Activated CD8-positive, alpha-beta memory T cell treated with anti-CD3 and anti-CD28 coated beads, Interleukin-2, amount 50 U/mL, for 4 hours (primary cell): ENCODE measurements around the gene FBXO33.

Source experiments
- DNase-seq: peaks from one replicate; pipeline ENCODE4 v3.0.0-alpha.2; 2020

FBXO33 gene

GRCh38 chr14:39430762-39431415 is 1.3 kb downstream of the FBXO33 start:
- no peak for DNase-seq

DNA sequence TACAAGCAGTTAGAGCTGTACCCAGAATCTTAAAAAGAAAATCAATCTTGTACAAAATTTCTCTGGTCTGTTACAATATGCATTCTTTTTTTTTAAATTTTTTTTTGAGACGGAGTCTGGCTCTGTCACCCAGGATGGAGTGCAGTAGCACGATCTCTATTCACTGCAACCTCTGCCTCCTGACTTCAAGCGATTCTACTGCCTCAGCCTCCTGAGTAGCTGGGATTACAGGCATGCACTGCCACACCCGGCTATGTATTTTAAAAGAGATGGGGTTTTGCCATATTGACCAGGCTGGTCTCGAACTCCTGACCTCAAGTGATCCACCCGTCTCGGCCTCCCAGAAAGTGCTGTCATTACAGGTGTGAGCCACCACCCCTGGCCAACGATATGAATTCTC is 4.1 kb downstream of the FBXO33 start:
- DNase-seq, result no peak

- DNase-seq, result no peak
Observed at GRCh38 chr14:39426605-39427004, 5.6 kb downstream of the FBXO33 start.

GRCh38 chr14:39425947-39426346 is 6.3 kb downstream of the FBXO33 start:
- DNase-seq, result no peak

DNA sequence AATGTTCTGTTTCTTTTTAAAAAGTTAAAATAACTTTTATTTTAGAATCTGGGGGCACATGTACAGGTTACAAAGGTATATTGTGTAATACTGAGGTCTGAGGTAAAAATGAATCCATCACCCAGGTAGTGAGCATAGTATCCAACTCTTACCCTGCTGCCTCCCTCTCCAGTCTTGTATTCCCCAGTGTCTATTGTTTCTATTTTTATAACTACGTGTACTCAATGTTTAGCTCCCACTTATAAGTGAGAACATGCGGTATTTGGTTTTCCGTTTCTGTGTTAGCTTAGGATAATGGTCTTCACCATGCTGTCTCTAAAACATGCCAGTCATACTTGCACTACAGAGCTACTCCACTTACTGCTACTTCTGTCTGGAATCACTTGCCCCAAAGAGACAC is 8.4 kb downstream of the FBXO33 start:
- DNase-seq, result no peak

DNA sequence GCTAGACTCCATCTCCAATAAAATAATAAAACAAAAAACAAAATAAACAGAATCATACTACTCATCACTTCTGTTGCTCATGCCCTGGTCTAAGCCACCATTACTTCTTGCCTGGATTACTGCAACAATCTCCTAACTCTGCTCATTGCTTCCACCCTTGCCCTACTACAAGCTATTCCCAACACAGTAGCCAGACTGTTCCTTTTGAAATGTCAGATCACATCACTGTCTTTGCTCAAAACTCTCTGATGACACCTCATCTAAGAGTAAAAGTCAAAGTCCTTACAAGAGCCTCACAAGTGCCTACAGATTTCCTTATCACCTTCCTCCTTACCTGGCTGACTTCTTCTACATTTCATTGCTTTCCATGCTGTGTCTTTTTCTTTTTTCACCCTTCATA is 10.0 kb downstream of the FBXO33 start:
- no peak for DNase-seq

- DNase-seq, result no peak
Observed at GRCh38 chr14:39419272-39419671, 13.0 kb downstream of the FBXO33 start.

DNA sequence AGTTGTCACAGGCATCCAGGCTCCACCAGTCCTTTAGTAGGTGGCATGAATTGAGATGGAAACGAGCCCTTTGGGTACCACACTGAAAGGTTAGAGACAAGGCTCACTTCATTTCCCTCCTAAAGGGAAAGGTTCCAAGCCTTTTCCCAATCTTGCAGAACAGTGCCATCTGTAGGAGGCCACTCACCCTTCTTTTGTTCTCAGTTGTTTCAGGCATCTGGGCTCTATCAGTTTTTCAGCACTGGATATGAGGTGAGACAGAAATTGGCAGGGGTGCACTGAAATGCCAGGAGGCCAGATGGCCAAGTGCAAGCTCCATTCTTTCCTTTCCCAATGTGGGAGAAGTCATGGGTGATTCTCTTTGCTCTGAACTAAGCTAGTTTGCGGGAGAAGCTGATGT is 15.2 kb downstream of the FBXO33 start:
- DNase-seq, result no peak

- no peak for DNase-seq
Observed at GRCh38 chr14:39416072-39416471, 16.2 kb downstream of the FBXO33 start.

DNA sequence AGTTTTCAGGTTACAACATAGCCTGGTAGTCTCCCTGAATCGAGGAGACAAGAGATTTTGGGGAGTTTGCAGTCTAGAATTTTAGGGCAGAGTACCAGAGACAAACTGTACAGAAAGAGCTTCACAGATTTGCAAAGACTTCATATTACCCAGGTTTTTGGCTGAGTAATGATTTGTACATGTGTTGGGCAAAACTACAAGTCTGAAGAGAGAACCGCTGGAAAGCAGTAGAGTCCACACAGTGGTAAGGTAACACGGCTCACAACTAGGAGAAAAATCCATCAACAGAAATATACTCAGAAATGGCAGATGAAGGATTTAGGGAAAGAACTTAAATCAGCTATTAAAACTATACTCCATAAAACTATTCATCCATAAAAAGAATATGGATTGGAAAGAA is 25.7 kb downstream of the FBXO33 start:
- DNase-seq, result no peak

DNA sequence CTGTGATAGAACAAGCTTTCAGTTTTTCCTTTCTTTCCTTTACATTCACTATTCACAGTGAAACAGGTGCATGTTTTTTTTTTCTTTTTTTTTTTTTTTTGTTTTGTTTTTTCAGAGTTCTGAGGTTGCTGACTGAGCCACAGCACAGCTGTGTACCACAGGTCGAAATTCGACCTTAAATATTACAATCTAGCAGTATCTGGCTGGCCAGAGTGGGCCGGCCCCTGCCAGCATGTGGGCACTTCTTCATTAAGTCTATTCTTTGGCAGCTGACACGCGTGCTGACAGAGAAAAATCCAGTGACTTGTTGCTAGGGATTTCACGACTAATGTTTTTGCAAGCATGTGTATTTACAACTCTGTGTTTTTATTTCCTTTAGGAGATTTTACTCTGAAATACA is 33.9 kb downstream of the FBXO33 start:
- no peak for DNase-seq

DNA sequence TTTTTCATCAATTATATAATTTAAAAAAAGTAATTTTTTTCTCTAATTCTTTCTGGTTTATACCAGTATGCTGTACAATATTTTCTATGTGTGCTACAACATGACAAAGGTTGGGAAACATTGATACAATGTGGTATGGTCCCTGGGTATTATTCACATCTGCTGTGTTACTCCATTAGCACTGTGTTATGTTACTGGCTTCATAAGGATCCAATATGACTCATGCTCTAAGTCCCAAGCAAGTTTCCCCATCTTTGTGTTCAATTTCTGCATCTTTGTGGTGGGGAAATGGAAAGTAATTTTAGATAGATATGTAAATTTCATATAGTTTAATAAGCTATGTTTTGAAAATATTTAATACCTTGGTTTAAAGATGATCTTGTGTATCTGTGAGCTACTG is 35.8 kb downstream of the FBXO33 start:
- no peak for DNase-seq

GRCh38 chr14:39395555-39396254 is 36.5 kb downstream of the FBXO33 start:
- no peak for DNase-seq

DNA sequence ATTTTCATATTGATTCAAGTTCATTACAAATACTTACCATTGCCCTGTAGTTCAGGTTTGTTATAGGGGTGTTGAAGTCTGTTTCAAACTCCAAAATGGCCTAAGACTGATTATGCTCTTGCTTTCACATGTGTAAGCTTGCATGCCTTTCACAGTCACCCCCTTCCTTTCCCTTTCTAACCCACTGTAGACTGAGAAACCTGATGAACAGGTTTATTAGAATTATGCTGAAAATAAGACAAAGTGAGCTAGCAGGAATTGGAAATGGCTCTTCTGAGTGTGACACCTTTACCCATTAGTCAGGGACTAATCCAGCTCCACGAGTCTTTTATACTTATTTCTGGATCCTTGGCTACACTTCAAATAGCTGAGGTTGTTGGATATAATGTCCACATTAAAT is 38.9 kb downstream of the FBXO33 start:
- DNase-seq, result no peak

- DNase-seq, result no peak
Observed at GRCh38 chr14:39384177-39384576, 48.1 kb downstream of the FBXO33 start.

DNA sequence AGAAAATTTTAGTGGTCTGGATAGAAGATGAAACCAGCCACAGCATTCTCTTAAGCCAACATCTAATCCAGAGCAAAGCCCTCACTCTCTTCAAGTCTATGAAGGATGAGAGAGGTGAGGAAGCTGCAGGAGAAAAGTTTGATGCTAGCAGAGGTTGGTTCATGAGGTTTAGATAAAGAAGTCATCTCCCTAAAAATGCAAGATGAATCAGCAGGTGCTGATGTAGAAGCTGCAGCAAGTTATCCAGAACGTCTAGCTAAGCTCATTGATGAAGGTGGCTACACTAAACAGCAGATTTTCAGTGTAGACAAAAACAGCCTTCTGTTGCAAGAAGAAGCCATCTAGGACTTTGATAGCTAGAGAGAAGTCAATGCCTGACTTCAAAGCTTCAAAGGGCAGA is 48.5 kb downstream of the FBXO33 start:
- DNase-seq, result no peak

- no peak for DNase-seq
Observed at GRCh38 chr14:39383026-39383660, 49.1 kb downstream of the FBXO33 start.

DNA sequence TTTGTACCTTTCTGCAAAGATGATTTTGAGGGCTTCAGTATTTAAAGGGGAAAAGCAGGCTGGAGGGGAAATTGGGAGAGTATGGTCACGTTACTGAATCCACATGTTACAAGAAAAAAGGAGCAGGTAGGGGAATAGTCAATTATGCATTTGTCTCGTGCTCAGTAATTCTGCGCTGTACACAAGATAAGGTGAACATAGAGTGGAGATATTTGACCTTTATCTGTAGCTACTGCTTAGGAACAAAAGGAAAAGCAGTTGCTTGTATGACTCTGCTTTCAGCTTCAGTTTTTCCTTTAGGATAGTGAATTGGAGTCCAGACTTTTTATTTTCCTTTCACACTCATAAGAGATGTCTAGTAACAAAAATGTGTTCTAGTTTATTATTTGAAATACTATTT is 49.8 kb downstream of the FBXO33 start:
- DNase-seq, result no peak

DNA sequence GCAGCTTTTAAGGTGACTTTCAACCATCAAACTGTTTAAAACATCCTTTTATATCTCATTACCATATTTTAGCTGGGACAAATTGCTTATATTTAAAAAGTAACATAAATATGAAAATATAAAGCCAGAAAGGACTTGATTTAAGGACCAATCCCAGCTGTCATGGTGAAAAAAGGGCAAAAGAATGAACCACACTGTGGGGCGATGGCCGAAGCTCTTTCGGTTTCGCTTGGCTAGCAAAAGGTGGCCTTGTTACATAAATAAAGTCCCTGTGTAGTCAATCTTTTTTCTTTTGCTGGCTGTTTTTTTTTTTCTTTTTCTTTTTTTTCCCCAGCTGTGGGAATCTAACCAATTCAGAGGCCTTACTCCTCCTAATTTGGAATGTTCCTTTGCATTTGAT is 50.9 kb downstream of the FBXO33 start:
- no peak for DNase-seq

DNA sequence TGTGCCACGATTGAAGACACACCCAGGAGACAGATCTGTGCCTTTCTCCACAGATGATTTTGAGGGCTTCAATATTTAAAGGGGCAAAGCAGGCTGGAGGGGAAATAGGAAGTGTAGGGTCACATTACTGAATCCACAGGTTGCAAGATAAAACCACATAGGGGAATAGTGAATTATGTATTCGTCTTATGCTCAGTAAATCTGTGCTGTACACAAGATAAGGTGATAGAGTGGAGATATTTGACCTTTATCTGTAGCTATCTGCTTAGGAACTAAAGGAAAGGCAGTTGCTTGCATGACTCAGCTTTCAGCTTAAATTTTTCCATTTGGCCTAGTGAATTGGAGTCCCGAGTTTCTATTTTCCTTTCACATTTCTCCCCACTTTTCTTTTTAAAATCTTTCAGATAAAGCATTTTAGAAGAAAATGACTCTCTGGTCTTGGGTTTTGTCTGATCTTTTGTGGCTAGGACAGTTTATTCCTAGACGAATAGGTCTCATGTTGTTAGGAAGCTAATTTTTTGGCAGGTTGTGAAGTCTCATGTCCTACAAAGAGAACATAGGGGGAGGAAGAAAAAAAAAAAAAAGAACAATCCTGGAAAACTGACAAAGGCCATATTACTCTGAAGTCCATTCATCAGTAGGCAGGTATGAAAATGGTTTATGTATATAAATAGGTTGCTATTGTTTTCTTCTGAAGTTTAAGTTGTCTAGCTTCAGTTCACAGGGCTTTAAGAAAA is 55.4 kb downstream of the FBXO33 start:
- no peak for DNase-seq

DNA sequence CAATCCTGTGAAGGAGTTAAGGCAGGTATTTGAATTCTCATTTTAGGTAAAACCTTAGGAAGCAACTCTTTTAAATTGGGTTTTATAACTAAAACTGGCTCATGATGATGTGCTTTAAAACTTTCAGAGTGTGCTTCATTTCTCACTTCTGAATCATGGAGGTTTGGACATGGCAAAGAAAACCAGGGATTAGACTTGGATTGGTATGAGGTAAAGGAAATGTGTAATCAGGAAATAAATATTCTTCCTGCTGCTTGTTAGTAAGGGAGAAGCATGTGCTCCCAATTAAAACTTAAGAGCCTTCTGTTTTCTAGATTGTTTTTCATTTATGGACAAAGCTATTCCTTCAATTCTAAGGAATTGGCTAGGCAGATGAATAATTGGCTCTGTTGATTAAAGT is 57.4 kb downstream of the FBXO33 start:
- no peak for DNase-seq

GRCh38 chr14:39372656-39373055 is 59.6 kb downstream of the FBXO33 start:
- no peak for DNase-seq

DNA sequence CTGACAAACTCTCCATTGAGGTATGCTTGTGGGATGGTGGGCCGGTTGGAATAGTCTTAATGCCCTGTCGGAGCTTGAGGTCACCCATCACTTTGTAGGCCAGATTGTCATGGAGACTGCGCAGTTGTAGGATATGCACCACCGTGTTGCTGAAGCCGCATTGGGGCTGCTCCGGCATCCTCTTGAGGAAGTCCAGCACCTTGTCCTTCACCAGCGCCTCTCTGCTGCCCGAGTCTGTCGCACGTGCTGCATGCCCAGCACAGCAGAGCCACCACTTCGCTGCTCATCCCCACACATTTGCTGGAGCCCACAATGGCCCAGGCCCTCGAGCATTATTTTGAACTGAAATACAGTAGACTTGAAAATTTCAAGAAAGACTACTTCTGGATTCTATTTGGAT is 61.8 kb downstream of the FBXO33 start:
- no peak for DNase-seq

DNA sequence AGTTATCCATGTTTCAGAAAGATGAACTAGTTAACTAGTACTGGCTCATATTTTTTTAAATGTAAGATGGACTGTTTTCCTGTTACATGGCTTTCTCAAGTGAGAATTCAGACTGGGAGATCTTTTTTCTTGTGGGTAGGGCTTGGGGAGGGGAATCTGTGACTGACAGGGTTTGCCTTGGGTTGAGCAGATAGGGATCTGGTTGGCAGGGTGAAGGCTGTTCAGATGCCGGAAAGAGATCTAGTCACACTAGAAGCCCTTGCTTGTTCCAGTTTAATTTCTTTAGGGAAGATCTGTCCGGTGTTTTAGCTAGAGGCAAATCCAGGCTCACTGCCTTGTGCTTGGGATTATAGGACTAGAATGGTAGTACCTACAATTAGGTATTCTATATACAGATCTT is 63.2 kb downstream of the FBXO33 start:
- DNase-seq, result no peak
